Fibroblast of skin of left quadriceps (primary cell): ENCODE data around the gene SH3RF3.

Source experiments
- DNase-seq, 2 experiments: peaks; one replicate each; pipeline ENCODE4 v3.0.0-alpha.2; 2013; ENCODE audit warnings: low read depth in 2 of 2

SH3RF3 gene

GRCh38 chr2:109182426-109182825 is 53.4 kb downstream of the SH3RF3 start:
- no peak for DNase-seq

- DNase-seq: no peak
Observed at GRCh38 chr2:109183871-109184270, 54.9 kb downstream of the SH3RF3 start.

GRCh38 chr2:109184368-109184767 is 55.4 kb downstream of the SH3RF3 start:
- DNase-seq: no peak

- no peak for DNase-seq
Observed at GRCh38 chr2:109185338-109185737, 56.3 kb downstream of the SH3RF3 start.

GRCh38 chr2:109185821-109186570 is 57.0 kb downstream of the SH3RF3 start:
- no peak for DNase-seq

- DNase-seq: no peak
Observed at GRCh38 chr2:109186656-109187250, 57.7 kb downstream of the SH3RF3 start.

- DNase-seq: no peak
Observed at GRCh38 chr2:109187711-109188495, 58.9 kb downstream of the SH3RF3 start.

- no peak for DNase-seq
Observed at GRCh38 chr2:109188496-109188890, 59.5 kb downstream of the SH3RF3 start.

- DNase-seq: no peak
Observed at GRCh38 chr2:109188898-109189297, 59.9 kb downstream of the SH3RF3 start.

GRCh38 chr2:109189751-109190150 is 60.7 kb downstream of the SH3RF3 start:
- DNase-seq: no peak

GRCh38 chr2:109193807-109194619 is 65.0 kb downstream of the SH3RF3 start:
- no peak for DNase-seq

GRCh38 chr2:109194620-109194937 is 65.6 kb downstream of the SH3RF3 start:
- no peak for DNase-seq

GRCh38 chr2:109195193-109196045 is 66.4 kb downstream of the SH3RF3 start:
- no peak for DNase-seq

GRCh38 chr2:109196081-109196875 is 67.3 kb downstream of the SH3RF3 start:
- DNase-seq: no peak

- DNase-seq: no peak
Observed at GRCh38 chr2:109197491-109198418, 68.8 kb downstream of the SH3RF3 start.

GRCh38 chr2:109199790-109200189 is 70.8 kb downstream of the SH3RF3 start:
- DNase-seq: no peak

- DNase-seq: no peak
Observed at GRCh38 chr2:109200616-109201464, 71.8 kb downstream of the SH3RF3 start.
